GM20431 (cell line): Measurements from ENCODE around the gene TPCN2.
"Not testable (repeated sequence)": the region's sequence is repeated elsewhere in the genome, so short reads cannot be mapped to it uniquely, and the experiment has no call there.

Experiments
- in situ Hi-C: fragments of 300-500 bp; cut with MseI, MboI; formaldehyde crosslinking; loops from one replicate; pipeline ENCODE4 v1.15.0; 2020; ENCODE audit warnings: low sequenced_read_pairs; ENCODE audit not compliant: unreplicated experiment

Gene TPCN2

GRCh38 chr11:69067200-69067599 lies 18.5 kb downstream of the TPCN2 start:
- in situ Hi-C loops, result no loop called here

DNA sequence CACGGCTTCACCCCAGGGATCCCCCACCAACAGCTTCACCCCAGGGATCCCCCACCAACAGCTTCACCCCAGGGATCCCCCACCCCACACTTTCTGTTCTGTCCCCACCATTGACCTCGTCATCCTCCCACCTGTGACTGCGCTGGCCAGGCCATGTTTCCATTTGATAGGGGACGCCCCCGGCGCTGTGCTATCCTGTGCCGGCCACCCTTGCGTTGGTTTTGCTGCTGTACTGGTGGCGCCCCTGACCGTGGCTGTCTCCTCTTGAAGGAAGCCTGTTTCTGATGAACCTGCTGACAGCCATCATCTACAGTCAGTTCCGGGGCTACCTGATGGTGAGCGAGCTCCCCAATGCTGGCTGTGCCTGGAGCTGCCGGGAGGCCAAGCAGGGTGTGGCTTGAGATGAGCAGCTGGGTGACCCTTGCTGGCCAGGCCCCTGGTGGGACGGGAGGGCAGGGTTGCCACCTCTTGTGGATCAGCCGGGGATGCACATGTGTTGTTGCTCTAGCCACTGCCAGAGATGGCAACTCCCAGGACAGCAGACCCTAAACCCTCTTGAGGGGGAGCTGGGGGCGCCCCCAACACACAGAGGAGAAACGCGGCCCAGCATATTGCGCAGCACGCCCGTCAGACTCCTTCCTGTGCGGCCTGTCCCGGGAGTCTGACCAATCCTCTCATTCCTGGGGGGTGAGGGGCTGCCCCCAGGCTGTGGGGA lies 22.5 kb downstream of the TPCN2 start:
- in situ Hi-C loops, result no loop called here

DNA sequence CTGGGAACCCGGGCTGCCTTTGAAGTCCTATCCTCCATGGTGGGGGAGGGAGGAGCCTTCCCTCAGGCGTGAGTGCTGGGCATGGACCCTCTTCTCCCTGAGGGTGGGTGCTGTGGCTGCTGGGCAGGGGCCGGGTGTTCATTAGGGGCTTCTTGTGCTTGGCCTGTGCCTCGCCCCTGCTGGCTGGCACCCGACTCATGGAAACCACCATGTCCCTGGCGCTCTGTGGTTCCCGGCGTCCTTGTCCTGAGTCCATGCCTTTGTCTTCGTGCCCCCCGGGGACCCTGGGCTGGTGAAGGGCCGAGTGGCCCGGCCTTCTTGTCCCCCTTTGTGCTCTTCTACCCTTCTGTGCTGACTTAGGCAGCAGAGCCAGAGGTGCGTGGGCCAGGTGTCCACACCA lies 23.2 kb downstream of the TPCN2 start:
- in situ Hi-C loops, result no loop called here

- in situ Hi-C loops, result no loop called here
Observed at GRCh38 chr11:69073469-69073868, 24.7 kb downstream of the TPCN2 start.

DNA sequence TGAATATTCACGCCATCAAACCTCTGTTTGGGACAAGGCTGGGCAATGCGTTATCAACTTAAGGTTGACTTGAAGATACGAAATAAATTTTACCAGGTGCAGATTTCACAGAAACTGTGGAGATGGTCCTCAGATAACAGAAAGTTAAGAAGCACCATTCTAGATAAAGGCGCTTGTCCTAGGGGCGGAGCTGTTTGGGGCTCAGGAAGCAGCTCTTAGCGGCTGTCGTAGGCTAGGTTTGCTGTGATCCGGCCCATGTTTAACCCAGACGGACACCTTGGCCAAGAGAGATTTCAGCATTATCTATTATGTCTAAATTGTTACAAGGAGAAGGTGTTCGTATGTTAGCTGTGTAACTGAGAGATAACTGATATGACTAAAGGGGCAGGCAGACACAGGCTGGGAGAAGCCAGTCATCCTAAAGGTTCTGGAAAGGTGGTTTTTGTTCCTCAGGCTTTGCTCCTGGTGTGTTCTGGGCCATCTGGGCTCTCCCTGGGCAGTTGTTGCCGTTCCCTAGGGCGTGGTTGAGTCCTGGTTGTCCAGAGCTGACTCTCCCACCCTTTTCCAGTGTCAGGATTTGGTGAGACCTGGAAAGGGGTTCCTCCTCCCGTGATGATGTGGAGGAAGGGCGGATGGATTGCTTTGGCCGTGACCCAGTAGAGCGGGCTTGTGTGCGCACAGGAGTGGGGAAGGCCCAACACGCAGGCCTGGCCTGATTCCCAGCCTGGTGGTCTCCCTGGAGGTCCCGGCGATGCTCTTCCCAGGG lies 25.8 kb downstream of the TPCN2 start:
- in situ Hi-C loops, result no loop called here

DNA sequence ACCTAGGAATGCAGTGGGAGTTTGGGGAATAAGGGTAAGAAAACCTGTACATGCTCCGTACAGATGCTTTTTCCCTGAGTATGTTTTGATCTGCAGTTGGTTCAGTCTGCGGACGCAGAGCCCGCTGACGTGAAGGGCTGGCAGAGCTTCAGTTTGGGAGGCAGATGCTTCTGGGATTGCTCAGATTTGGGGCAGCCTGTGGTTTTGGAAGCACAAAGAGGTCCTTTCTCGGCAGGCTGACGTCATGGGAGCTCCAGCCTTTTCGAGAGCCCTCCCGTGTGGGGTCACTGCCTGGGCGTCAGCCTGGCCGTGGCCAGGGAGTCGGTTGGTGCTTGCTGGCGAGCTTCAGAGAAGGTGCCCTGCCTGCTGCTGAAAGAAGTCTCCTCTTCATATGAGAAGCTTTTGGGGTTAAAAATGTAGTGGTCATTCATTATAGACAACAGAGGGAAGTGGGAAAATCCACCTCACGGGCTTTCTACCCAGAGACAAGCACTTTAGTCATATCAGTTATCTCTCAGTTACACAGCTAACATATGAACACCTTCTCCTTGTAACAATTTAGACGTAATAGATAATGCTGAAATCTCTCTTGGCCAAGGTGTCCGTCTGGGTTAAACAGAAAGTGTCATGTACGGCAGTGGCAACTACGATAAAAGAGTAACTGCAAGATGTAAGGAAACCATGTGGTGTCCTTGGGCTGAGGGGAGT lies 26.8 kb downstream of the TPCN2 start:
- in situ Hi-C loops, result no loop called here

GRCh38 chr11:69076129-69076791 lies 27.5 kb downstream of the TPCN2 start:
- in situ Hi-C loops, result no loop called here

DNA sequence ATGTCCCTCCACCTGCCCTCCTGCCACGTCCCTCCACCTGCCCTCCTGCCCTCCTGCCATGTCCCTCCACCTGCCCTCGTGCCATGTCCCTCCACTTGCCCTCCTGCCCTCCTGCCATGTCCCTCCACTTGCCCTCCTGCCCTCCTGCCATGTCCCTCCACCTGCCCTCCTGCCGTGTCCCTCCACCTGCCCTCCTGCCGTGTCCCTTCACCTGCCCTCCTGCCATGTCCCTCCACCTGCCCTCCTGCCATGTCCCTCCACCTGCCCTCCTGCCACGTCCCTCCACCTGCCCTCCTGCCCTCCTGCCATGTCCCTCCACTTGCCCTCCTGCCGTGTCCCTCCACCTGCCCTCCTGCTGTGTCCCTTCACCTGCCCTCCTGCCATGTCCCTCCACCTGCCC lies 28.2 kb downstream of the TPCN2 start:
- in situ Hi-C loops, result not testable (repeated sequence)

- in situ Hi-C loops, result no loop called here
Observed at GRCh38 chr11:69078508-69078907, 29.8 kb downstream of the TPCN2 start.

GRCh38 chr11:69078930-69079605 lies 30.3 kb downstream of the TPCN2 start:
- in situ Hi-C loops, result no loop called here

DNA sequence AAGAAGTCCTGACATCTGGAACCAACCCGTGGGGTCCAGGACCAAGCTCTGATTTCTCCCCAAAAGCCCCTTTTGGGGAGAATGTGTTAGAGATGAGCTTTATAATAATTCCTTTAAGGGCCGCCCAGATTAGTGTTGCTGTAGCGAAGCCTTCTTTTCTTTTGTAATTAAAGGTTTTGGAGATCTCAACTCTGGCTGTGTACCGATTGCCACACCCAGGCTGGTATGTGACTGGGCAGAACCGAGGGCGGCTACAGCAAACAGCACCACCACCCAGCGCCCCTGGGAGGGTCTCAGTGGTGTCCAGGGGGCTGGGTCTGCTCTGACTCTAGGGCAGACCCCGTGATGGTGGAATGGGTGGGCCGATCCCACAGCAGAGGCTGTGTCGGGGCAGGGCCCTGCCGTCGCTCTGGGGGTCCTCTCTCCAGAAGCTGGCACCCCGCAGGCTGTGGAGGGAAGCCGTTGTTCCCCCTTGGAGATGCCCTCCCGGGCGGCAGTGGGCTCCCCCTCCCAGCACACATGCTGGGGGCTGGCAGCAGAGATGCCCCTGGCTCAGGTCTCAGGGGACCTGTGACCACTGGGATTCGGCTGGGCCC lies 31.0 kb downstream of the TPCN2 start:
- in situ Hi-C loops, result no loop called here

- in situ Hi-C loops, result no loop called here
Observed at GRCh38 chr11:69080257-69080995, 31.7 kb downstream of the TPCN2 start.

- in situ Hi-C loops, result no loop called here
Observed at GRCh38 chr11:69081180-69081579, 32.4 kb downstream of the TPCN2 start.

DNA sequence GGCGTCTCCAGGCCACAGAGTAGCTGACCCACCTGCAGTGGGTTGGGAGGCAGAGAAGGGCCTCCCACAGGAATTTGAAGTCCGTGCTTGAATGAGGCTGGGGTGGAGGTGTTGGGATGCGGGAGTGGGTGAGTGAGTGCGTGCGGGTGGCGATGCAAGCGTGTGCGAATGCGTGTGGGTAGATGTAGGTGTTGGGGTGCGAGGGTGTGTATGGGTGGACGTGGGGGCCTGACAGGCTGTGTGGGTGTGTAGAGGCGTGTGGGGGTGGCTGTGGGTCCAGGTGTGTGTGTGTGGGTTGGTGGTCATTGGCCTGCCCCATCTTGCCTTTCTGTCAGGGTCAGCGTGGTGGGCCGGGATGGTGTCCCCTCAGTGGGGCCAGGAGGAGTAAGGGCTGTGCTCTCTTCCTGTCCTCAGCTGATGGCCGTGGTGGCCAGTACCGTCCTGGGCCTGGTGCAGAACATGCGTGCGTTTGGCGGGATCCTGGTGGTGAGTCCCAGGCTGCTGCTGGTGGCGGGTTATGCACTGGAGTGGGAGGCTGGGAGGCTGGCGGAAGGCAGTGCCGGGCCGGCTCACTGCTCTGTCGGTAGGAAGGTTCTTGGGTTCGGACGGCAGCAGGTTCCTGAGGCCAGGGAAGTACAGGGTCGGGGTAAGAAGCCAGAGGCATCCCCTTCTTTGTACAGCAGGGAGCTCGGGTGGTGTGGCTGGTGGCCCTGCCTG lies 35.0 kb downstream of the TPCN2 start:
- in situ Hi-C loops, result no loop called here

DNA sequence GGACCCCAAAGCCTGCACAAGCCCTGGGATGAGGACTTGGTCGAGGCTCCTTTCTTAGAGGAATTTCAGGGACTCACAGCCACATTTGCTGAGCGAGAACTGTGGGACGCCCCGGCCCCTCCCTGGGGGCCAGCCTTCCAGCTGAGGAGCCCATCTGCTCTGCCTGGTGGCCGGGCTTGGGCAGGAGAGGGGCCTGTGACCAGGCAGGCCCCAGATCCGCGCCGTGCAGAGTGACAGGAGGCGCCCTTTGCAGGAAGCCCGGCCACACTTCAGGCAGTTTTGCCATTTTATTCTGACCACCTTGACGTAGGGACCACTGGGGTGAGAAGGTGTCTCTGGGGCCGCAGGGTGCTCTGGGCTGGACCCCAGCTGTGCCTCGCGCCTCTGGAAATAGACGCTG lies 35.6 kb downstream of the TPCN2 start:
- in situ Hi-C loops, result no loop called here

DNA sequence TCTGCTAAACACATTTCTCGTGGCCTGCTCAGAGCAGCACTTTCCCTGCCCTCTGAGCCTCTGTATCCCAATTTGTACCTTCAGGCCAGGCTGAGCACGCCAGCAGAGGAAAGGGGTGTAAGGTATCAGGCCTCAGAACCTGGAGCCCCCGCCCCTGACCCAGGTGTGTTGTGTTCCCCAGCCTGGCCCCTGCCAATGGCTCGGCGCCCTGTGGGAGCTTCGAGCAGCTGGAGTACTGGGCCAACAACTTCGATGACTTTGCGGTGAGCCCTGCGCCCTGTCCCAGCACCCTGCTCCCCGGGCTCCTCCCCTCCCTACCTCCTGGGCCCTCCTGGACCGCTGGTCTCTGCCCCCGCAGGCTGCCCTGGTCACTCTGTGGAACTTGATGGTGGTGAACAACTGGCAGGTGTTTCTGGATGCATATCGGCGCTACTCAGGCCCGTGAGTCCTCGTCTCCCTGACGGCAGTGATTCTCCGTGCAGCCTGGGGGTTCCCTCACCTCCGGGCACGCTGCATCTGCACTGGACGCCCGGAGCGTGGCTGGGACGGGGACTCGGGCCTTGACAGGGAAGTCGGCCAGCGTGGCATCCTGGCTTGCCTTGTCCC lies 36.9 kb downstream of the TPCN2 start:
- in situ Hi-C loops, result no loop called here

GRCh38 chr11:69086152-69087132 lies 37.7 kb downstream of the TPCN2 start:
- in situ Hi-C loops, result no loop called here
